Measurements from ENCODE around the gene MAN2A2.
"Not testable (repeated sequence)": the region's sequence is repeated elsewhere in the genome, so short reads cannot be mapped to it uniquely, and the experiment has no call there.

MAN2A2 gene

DNA sequence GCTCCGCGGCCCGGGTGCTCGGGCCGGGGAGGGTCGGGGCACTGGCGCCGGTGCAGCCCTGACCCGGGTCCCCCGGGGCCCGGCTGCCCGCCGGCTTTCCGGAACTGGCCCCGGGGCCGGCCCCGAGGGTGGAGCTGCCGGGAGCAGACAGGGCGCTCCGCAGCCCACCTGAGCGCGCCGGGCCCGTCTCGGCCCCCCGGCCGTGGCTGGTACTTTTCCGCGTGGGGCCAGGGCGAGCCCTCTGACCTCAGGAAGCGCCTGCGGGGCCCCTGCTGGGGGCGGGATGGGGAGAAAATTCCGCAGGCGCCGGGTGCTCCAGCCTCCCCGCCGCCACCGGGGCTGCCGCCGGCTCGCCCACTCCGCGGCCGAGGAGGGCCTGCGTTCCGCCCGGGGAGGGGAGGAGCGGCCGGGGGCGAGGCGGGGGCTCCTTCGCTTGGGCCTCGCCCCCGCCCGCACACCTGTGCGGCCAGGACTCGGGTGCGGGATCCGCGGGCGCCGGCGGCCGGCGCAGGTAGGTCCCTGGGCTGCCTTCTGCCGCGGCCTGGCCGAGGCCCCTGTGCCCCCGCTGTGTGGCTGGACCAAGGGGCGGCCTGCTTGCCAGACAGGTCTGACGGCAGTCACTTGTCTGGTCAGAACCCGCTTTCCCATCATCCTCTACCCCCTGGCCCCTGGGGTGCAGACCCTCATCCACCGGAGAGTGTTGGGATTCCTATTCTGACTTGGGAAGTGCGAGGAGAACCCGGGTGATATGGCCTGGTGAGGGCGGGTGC, 31.2 kb upstream of the MAN2A2 start:
- no peak for DNase-seq

DNA sequence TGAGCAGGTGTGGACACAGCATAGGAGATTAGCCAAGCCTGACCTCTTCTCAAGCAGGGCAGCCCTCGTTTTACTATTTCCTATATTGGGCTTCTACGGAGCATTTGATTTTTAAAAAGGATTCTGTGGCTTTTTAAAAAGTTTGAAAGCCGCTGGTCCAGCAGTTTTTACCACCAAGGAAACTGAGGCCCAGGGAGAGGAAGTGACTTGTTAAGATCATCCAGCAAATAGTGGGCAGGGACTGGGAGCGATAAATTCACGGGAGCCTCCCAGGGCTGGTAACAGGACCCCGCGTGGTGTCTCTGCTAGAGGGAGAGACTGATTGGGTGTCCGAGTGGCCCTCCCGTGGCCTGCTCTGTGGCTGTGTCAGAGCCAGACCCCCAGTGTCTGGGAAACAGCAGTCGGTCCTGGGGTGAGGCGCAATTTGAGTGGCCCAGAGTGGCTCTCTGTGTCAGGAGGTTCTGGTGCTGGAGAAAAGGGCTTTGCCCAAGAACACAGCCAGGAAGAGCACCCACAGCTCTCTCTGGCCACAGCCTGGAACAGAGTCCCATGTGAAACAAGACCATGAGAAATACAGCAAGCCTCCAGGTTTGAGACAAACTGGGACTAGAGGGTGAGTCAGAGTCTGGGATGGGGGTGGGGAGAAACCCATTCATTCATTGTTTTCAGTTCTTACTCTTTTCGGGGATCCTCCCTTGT, 30.5 kb upstream of the MAN2A2 start:
- DNase-seq, result no peak

DNA sequence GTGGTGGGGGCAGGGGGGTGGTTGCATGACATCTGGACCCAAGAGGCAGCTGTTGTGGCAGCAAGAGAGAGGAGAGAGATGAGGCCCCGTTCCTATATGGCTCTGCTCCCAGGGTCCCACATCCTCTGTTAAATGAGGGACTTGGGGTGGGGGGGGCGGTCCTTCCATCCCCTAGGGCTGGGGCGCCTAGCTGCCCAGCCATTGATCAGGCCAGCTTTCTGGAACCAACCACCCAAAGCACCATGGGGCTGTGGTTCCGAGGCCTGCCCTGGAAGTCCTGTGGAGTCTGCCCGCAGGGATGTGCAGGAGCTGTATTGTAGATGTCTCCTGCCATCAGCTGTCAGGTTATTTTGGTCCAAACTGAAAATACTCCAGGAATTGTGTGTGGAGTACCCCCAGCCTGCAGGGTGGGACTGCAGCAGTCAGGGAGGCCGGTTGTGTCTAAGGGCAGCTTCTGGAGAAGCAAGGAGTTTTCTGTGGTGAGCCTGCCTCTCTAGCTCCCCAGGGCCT, 29.6 kb upstream of the MAN2A2 start:
- DNase-seq, result no peak

DNA sequence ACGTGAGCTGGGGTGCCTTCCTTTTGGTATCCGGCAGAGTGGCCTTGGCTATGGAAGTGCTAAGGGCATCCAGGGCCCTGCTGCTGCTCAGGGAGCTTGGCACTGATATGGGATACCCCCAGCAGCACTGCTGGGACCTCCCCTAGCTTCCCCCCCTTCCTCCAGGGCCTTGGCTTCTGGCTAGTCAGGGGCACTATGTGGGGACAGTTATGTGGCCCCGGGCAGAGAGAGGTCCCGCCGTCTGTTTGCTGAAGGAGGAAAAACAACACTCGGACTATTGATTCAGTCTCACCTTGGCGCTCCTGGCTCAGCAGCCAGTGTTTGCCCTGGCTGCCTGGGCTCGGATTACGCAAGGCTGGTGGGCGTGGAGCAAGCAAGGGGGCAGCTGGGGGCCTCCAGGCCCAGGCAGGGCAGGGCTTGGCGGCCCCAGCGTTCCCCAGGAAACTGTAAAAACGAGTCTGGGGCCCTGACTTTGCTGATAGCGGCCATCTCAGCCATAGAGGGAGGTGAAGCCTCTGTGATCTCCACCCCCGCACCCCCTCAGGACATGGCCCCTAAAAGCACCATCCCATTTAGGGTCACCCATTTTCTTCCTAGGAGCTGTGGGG, 29.0 kb upstream of the MAN2A2 start:
- DNase-seq, result no peak

DNA sequence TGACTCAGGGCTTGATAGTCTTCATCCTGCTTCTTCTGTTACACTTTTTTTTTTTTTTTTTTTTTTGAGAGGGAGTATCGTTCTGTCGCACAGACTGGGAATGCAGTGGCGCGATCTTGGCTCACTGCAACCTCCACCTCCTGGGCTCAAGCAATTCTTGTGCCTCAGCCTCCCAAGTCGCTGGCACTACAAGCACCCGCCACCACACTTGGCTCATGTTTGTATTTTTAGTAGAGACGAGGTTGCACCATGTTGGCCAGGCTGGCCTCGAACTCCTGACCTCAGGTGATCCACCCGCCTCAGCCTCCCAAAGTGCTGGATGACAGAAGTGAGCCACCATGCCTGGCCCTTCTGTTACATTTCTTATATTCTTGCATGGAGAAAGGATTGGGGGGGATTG, 28.1 kb upstream of the MAN2A2 start:
- DNase-seq, result not testable (repeated sequence)

DNA sequence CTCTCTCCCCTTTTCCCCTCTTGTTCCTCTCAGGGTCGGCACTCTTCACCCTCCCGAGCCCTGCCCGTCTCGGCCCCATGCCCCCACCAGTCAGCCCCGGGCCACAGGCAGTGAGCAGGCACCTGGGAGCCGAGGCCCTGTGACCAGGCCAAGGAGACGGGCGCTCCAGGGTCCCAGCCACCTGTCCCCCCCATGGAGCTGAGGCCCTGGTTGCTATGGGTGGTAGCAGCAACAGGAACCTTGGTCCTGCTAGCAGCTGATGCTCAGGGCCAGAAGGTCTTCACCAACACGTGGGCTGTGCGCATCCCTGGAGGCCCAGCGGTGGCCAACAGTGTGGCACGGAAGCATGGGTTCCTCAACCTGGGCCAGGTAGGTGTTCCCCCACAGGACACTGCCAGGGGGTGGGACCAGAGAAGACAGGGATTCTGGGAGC, 27.5 kb upstream of the MAN2A2 start:
- DNase-seq, result no peak

DNA sequence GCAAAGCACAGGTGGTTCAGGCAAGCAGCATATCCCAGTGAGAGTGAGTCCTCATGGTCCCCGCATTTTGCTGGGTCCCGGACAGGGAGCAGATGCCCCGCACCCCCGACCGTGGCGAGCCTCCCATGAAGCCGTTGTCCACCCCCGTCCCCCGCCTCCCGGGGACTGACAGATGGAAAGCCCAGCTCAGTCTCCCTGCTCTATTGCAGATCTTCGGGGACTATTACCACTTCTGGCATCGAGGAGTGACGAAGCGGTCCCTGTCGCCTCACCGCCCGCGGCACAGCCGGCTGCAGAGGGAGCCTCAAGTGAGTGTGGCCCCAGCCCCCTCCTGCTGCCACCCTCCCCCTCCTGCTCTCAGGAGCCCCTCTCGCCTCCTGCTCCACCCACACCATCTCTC, 27.1 kb upstream of the MAN2A2 start:
- DNase-seq, result no peak

DNA sequence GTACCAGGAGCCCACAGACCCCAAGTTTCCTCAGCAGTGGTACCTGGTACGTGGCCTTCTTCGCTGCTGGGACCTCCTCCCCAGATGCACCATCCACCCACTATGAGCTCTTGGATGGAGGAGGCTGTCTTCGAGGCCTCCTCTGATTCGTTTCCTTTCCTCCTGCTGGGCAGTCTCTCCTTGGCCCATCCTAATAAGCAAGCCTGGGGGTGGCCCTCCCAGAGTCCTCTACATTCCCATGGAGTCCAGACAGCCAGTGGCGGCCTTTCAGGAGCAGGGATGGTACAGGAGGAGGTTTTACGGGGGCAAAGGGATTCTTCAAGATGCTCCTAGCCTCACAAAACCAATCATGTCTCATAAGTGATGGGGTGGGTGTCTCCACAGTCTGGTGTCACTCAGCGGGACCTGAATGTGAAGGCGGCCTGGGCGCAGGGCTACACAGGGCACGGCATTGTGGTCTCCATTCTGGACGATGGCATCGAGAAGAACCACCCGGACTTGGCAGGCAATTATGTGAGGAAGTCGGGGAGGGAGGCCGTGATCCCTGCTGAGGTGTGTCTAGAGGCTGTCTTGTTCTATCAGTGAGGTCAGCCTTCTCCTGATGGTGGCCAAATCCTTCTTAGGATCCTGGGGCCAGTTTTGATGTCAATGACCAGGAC, 26.5 kb upstream of the MAN2A2 start:
- no peak for DNase-seq

DNA sequence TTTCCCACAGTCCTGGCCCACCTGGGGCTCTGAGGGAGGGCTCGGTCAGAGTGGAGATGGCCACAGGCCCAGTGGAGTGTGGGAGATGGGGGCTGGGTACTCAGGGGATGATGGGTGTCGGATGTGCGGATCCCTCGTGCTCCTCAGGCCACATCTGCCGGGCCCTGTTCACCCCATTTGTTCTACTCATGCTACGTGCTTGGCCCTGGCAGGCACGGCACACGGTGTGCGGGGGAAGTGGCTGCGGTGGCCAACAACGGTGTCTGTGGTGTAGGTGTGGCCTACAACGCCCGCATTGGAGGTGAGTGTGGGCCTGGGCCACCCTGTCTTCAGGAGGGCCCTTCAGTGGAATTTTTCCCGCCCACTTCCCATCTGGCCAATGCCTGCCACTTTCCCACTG, 25.8 kb upstream of the MAN2A2 start:
- DNase-seq, result no peak

DNA sequence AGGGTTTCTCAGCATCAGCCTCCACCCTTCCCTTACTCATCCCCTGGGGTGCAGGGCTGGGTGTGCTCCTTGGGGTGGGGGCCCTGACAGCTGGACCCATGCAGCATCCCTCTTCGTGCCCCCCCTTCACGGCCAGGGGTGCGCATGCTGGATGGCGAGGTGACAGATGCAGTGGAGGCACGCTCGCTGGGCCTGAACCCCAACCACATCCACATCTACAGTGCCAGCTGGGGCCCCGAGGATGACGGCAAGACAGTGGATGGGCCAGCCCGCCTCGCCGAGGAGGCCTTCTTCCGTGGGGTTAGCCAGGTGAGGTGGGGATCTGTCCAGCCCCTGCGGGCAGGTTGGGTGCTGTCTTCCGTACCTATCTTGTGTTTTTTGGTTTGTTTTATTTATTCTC, 25.1 kb upstream of the MAN2A2 start:
- DNase-seq, result no peak

DNA sequence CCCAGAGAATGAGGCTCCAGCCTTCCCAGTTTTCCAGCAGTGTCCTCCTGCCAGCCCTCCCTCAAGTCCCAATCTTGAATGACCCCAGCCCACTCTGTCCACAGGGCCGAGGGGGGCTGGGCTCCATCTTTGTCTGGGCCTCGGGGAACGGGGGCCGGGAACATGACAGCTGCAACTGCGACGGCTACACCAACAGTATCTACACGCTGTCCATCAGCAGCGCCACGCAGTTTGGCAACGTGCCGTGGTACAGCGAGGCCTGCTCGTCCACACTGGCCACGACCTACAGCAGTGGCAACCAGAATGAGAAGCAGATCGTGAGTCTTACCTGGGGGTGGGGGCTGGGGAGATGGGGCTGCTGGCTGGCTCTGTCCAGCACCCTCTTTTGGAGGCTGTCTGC, 24.4 kb upstream of the MAN2A2 start:
- DNase-seq, result no peak

DNA sequence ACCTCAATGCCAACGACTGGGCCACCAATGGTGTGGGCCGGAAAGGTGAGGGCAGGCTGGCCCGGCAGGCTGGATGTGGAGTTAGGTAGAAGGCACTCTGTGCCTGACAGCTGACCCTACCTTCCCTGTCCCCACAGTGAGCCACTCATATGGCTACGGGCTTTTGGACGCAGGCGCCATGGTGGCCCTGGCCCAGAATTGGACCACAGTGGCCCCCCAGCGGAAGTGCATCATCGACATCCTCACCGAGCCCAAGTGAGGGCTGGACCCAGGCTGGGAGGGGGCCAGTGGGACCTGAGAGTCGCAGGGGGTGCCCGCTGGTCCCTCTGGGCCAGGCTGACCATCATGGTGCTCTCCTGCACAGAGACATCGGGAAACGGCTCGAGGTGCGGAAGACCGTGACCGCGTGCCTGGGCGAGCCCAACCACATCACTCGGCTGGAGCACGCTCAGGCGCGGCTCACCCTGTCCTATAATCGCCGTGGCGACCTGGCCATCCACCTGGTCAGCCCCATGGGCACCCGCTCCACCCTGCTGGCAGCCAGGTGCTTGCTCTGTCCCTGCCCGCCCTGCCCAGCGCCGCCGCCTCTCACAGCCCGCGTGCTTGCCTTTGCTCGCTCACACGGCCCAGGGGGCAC, 23.3 kb upstream of the MAN2A2 start:
- no peak for DNase-seq

DNA sequence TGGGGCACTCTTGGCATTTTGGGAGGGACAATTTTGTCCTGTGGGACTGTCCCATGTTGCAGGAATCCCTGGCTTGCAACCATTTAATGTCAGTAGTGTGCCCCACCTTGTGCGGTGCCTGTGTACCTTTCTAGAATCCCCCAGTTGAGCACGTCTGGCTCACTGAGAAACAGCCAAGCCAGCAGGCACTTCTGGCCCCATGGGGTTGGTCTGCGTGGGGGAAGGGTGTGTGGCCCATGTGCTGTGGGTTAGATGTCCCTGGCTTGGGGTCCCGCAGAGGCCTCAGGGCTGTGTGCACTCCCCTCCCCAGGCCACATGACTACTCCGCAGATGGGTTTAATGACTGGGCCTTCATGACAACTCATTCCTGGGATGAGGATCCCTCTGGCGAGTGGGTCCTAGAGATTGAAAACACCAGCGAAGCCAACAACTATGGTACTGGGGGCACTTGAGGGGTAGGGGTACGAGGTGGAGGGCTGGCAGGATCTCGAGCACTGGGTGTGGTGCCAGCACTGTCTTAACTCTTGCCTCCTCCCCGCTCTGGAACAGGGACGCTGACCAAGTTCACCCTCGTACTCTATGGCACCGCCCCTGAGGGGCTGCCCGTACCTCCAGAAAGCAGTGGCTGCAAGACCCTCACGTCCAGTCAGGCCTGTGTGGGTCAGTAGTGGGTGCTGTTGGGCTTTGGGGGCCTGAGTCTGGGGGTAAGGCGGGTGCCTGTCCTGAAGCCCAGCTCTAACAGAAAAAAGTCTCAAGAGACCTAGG, 22.5 kb upstream of the MAN2A2 start:
- DNase-seq, result no peak

DNA sequence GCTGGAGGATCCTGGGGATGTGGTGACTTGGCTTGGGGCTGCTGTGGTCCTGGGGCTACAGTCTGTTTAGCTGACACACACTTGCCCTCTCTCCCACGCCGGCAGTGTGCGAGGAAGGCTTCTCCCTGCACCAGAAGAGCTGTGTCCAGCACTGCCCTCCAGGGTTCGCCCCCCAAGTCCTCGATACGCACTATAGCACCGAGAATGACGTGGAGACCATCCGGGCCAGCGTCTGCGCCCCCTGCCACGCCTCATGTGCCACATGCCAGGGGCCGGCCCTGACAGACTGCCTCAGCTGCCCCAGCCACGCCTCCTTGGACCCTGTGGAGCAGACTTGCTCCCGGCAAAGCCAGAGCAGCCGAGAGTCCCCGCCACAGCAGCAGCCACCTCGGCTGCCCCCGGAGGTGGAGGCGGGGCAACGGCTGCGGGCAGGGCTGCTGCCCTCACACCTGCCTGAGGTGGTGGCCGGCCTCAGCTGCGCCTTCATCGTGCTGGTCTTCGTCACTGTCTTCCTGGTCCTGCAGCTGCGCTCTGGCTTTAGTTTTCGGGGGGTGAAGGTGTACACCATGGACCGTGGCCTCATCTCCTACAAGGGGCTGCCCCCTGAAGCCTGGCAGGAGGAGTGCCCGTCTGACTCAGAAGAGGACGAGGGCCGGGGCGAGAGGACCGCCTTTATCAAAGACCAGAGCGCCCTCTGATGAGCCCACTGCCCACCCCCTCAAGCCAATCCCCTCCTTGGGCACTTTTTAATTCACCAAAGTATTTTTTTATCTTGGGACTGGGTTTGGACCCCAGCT, 21.7 kb upstream of the MAN2A2 start:
- DNase-seq, result no peak

DNA sequence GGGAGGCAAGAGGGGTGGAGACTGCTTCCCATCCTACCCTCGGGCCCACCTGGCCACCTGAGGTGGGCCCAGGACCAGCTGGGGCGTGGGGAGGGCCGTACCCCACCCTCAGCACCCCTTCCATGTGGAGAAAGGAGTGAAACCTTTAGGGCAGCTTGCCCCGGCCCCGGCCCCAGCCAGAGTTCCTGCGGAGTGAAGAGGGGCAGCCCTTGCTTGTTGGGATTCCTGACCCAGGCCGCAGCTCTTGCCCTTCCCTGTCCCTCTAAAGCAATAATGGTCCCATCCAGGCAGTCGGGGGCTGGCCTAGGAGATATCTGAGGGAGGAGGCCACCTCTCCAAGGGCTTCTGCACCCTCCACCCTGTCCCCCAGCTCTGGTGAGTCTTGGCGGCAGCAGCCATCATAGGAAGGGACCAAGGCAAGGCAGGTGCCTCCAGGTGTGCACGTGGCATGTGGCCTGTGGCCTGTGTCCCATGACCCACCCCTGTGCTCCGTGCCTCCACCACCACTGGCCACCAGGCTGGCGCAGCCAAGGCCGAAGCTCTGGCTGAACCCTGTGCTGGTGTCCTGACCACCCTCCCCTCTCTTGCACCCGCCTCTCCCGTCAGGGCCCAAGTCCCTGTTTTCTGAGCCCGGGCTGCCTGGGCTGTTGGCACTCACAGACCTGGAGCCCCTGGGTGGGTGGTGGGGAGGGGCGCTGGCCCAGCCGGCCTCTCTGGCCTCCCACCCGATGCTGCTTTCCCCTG, 21.0 kb upstream of the MAN2A2 start:
- DNase-seq, result no peak

DNA sequence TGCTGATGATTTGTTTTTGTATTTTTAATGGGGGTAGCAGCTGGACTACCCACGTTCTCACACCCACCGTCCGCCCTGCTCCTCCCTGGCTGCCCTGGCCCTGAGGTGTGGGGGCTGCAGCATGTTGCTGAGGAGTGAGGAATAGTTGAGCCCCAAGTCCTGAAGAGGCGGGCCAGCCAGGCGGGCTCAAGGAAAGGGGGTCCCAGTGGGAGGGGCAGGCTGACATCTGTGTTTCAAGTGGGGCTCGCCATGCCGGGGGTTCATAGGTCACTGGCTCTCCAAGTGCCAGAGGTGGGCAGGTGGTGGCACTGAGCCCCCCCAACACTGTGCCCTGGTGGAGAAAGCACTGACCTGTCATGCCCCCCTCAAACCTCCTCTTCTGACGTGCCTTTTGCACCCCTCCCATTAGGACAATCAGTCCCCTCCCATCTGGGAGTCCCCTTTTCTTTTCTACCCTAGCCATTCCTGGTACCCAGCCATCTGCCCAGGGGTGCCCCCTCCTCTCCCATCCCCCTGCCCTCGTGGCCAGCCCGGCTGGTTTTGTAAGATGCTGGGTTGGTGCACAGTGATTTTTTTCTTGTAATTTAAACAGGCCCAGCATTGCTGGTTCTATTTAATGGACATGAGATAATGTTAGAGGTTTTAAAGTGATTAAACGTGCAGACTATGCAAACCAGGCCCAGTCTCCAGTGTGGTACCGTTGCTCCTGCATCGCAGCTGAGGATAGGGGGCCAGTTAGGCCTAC, 20.1 kb upstream of the MAN2A2 start:
- DNase-seq, result no peak

DNA sequence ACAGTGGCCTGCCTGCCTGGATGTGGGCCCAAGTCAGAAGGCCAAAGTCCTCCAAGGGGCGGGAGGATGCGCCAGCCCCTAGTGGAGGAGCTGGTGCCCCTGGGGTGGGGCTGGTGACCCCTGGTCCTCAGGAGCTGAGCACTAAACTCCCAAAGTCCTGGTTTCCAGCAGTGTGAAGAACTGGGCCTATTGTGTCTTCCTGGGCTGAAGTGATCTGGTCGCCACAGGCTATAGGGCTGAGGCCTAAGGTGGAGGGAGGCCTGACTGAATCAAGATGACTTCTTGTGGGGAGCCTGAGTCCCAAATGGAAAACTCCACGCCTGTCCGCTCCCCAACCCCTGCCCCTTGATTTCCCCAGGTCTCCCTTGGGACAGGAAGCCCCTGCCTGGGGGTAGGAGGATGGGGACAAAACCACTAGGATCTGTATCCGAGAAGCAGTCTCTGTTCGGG, 19.6 kb upstream of the MAN2A2 start:
- DNase-seq, result no peak

DNA sequence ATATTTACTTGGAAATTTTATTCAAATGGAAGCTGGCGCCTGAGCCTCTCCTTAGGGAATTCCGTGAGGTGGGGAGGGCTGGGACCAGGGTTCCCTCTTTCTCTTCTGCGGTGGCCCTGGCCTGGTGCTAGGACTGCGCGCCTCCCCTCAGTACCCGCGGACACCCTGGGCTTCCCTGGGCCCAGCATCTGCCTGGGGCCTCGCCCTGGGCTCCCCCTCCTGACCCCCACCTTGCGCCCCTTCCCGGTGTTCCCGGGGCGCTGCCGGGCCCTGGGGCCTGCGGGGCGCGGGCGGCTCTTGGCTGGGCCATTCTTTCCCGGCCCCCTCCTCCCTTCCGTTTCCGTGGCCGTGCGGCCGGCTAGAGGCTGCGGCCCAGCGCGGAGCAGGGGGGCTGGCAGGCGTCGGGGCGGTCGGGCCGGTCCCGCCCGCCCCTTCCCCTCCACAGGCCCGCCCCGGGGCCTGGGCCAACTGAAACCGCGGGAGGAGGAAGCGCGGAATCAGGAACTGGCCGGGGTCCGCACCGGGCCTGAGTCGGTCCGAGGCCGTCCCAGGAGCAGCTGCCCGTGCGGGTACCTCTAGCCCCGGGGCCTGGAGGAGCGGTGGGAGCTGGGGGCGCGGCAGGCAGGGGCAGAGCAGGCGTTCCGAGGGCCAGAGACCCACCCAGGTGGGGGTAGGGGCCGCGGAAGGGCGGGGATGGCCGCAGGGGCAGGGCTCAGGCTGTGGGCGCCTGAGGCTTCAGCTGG, 19.0 kb upstream of the MAN2A2 start, which contains the start of gene FES:
Gene FES (plus strand): TSS at position 529 of the 743 bp plus-strand sequence. CDS start 542 bp downstream, outside the sequence.
- DNase-seq, result no peak
